Measurements from ENCODE around the gene PITPNB.

PITPNB gene

GRCh38 chr22:27823221-27823620, 95.8 kb downstream of the PITPNB start:
- Histone ChIP-seq H3K79me2 (no peaks in the 10 kb centered on the region), H2AFZ (no peak overlapping the region), H3K4me2 (ENCODE audit: low read length) (no peak overlapping the region), H3K9me3 (ENCODE audit: control insufficient read depth, low read length) (no peaks in the 10 kb centered on the region), H3K4me1 (no peaks in the 10 kb centered on the region), H3K27ac (no peak overlapping the region), H3K4me3 (ENCODE audit: low read depth, low read length) (no peak overlapping the region), H3K9ac (no peak overlapping the region), H3K27me3 (ENCODE audit: control insufficient read depth, insufficient read depth, low read length) (no peaks in the 10 kb centered on the region), H3K36me3 (ENCODE audit: control insufficient read depth, insufficient read depth, low read length) (no peaks in the 10 kb centered on the region)
- no peak for TF ChIP-seq CTCF (IDR thresholded peaks at IDR 0.05)

- no peak overlapping the region for H3K27ac ChIP-seq
- H3K27me3 ChIP-seq (ENCODE audit: control insufficient read depth, insufficient read depth, low read length) = no peaks in the 10 kb centered on the region
- no peak overlapping the region for H3K4me2 ChIP-seq (ENCODE audit: low read length)
- H3K9me3 ChIP-seq (ENCODE audit: control insufficient read depth, low read length) = no peaks in the 10 kb centered on the region
- H3K4me3 ChIP-seq (ENCODE audit: low read depth, low read length) = no peak overlapping the region
- TF ChIP-seq CTCF (IDR thresholded peaks at IDR 0.05) = no peak
- no peak overlapping the region for H2AFZ ChIP-seq
- no peak overlapping the region for H3K9ac ChIP-seq
- H3K36me3 ChIP-seq (ENCODE audit: control insufficient read depth, insufficient read depth, low read length) = no peaks in the 10 kb centered on the region
- no peaks in the 10 kb centered on the region for H3K79me2 ChIP-seq
- H3K4me1 ChIP-seq = no peaks in the 10 kb centered on the region
Measured at GRCh38 chr22:27820896-27821866, 97.9 kb downstream of the PITPNB start.

GRCh38 chr22:27816552-27816951, 102.5 kb downstream of the PITPNB start:
- Histone ChIP-seq H3K27me3 (ENCODE audit: control insufficient read depth, insufficient read depth, low read length) (no peaks in the 10 kb centered on the region), H3K9me3 (ENCODE audit: control insufficient read depth, low read length) (no peaks in the 10 kb centered on the region), H3K9ac (no peak overlapping the region), H3K79me2 (no peaks in the 10 kb centered on the region), H3K27ac (no peak overlapping the region), H3K4me1 (no peaks in the 10 kb centered on the region), H3K4me3 (ENCODE audit: low read depth, low read length) (no peak overlapping the region), H2AFZ (no peak overlapping the region), H3K4me2 (ENCODE audit: low read length) (no peak overlapping the region), H3K36me3 (ENCODE audit: control insufficient read depth, insufficient read depth, low read length) (no peaks in the 10 kb centered on the region)
- TF ChIP-seq CTCF (IDR thresholded peaks at IDR 0.05) = no peak

- Histone ChIP-seq H3K27ac (no peak overlapping the region), H2AFZ (no peak overlapping the region), H3K4me3 (ENCODE audit: low read depth, low read length) (no peak overlapping the region), H3K27me3 (ENCODE audit: control insufficient read depth, insufficient read depth, low read length) (no peaks in the 10 kb centered on the region), H3K9me3 (ENCODE audit: control insufficient read depth, low read length) (no peaks in the 10 kb centered on the region), H3K4me2 (ENCODE audit: low read length) (no peak overlapping the region), H3K4me1 (no peaks in the 10 kb centered on the region), H3K79me2 (no peaks in the 10 kb centered on the region), H3K9ac (no peak overlapping the region), H3K36me3 (ENCODE audit: control insufficient read depth, insufficient read depth, low read length) (no peaks in the 10 kb centered on the region)
- TF ChIP-seq CTCF (IDR thresholded peaks at IDR 0.05) = no peak
Measured at GRCh38 chr22:27815826-27816530, 103.1 kb downstream of the PITPNB start.
